ENCODE data around the gene TSN.
"Not testable (repeated sequence)": the region's sequence is repeated elsewhere in the genome, so short reads cannot be mapped to it uniquely, and the experiment has no call there.

TSN gene

GRCh38 chr2:121803503-121803902 lies 48.1 kb downstream of the TSN start:
- DNase-seq (ENCODE audit: low read depth), result no peak

- DNase-seq (ENCODE audit: low read depth), result no peak
Measured at GRCh38 chr2:121804340-121804739, 48.9 kb downstream of the TSN start.

GRCh38 chr2:121804997-121805765 lies 49.7 kb downstream of the TSN start:
- no peak for DNase-seq (ENCODE audit: low read depth)

DNA sequence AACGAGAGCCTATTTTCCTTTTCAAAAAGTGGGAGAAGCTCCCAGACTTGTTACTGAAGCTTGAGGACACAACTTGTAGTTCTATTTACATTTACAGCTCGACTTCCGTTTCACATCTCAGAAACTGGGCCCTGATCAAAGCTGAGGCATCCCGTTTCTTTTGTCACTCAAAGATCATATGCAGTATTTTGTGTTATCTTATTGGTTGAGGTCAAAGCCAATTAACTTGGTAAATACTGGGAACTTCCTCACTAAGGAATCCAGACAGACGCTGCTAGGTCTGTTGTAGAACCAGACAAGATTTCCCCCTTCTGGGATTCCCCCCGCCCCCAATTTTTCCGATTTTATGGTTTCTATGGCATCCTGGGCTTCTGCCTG lies 50.3 kb downstream of the TSN start:
- DNase-seq (ENCODE audit: low read depth), result no peak

GRCh38 chr2:121807771-121808170 lies 52.3 kb downstream of the TSN start:
- not testable (repeated sequence) for DNase-seq (ENCODE audit: low read depth)

DNA sequence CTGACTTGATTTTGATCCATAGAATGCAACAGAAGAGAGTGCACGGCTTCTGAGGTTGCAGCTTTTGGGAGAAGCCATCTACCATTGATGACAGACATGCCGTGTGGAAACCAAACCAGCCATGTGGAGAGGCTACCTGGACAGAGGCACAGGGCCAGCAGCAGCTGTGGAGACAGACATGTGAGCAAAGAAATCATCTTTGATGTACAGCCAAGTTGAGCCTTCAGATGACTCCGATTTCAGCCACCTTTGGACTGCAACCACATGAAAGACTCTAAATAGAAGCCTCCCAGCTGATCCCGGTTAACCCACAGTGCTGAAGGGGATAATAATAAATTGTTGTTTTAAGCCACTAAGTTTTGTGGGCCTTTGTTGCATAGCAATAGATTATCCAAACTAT lies 54.2 kb downstream of the TSN start:
- DNase-seq (ENCODE audit: low read depth), result no peak

DNA sequence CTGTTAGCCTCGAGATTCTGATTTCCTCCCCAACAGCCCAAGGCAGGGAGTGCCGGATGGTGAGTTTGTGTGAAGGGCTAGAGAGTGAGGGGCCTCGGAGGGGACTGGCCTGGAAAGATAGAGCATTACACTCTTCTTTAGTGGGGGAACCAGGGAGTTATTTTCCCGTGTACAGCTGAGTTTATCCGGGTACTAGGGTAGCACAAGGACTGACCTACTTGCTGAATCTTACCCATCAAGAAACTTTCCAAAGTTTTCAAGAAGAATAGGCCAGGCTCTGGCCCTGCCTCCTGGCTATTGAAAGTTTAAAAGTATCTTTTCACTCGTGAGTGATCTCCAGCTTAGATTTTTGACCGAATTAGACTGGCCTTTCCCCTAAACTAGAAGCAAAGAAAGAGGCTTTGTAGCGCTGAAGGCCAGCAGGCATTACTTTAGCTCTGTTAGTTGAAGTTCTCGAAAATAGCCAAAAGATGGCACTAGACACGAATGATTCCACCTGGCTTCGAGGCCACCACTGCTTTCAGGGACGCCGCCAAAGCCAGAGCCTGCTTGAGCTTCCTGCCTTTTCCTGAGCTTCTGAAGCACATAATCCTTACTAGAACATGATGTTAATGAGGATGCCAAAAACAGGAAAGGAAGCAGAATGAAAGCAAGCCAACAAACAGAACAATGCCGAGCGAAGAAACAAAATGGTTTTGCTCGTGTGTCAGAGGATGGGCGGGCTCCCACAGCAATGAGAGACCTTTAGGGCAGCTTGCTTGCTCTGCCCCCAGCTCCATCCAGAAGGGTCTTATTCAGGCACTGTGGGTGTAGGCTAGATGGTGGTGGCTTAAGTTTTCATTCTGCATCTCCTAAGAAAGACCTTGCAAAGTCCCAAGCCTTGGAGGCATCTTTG lies 55.8 kb downstream of the TSN start:
- DNase-seq (ENCODE audit: low read depth), result no peak

DNA sequence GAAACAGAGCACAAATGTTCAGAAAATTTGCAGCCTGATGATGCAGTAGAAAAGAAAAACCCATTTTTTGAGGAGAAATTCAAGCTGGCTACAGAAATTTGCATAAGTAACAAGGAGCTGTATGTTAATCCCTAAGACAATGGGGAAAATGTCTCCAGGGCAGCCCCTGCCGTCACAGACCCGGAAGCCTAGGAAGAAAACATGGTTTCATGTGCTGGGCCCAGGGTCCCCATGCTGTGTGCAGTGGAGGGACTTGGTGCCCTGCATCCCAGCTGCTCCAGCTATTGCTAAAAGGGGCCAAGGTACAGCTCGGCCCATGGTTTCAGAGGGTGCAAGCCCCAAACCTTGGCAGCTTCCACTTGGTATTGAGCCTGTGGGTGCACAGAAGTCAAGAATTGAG lies 57.6 kb downstream of the TSN start:
- not testable (repeated sequence) for DNase-seq (ENCODE audit: low read depth)

GRCh38 chr2:121815216-121815615 lies 59.8 kb downstream of the TSN start:
- DNase-seq (ENCODE audit: low read depth), result no peak

- DNase-seq (ENCODE audit: low read depth), result no peak
Measured at GRCh38 chr2:121816797-121817196, 61.3 kb downstream of the TSN start.

- DNase-seq (ENCODE audit: low read depth), result not testable (repeated sequence)
Measured at GRCh38 chr2:121817304-121817703, 61.9 kb downstream of the TSN start.

All from stimulated activated CD8-positive, alpha-beta memory T cell treated with anti-CD3 and anti-CD28 coated beads, Interleukin-7, amount 100 ng/mL, for 24 hours (primary cell).